Tibial artery (tissue), 4 donors: ENCODE data around the gene NLK.
"Not testable (repeated sequence)": the region's sequence is repeated elsewhere in the genome, so short reads cannot be mapped to it uniquely, and the experiment has no call there.

Experiments used
- DNase-seq, 2 donors: peaks; one replicate each; pipeline ENCODE4 v3.0.0-alpha.2; 2019
- H3K27ac ChIP-seq, 2 donors: fragments of 200-600 bp; sonication (generic) in 1 of 2; 1 replicate in 1 of 2; 2 replicates in 1 of 2; pipeline ENCODE4 v1.5.1; 2018 to 2019; ENCODE audit warnings: mild to moderate bottlenecking in 1 of 2
- H3K27me3 ChIP-seq, 2 donors: fragments of 200-600 bp; sonication (generic) in 1 of 2; one replicate each; pipeline versions ENCODE4 v1.5.1 to v1.6.0; 2016 to 2019
- H3K36me3 ChIP-seq, 3 donors: fragments of 200-600 bp; sonication (generic) in 2 of 3; one replicate each; pipeline ENCODE4 v1.5.1; 2016 to 2019; ENCODE audit warnings: mild to moderate bottlenecking in 2 of 3
- H3K4me1 ChIP-seq, 4 donors: fragments of 200-600 bp; sonication (generic) in 2 of 4; 1 replicate in 3 of 4; 2 replicates in 1 of 4; pipeline ENCODE4 v1.5.1; 2016 to 2019
- H3K4me3 ChIP-seq, 2 donors: fragments of 200-600 bp; sonication (generic) in 1 of 2; 1 replicate in 1 of 2; 2 replicates in 1 of 2; pipeline ENCODE4 v1.5.1; 2018 to 2019; ENCODE audit warnings: mild to moderate bottlenecking in 2 of 2
- H3K9me3 ChIP-seq, 3 donors: fragments of 200-600 bp; sonication (generic) in 1 of 3; one replicate each; pipeline ENCODE4 v1.5.1; 2016 to 2019
- CTCF ChIP-seq, 2 experiments: fragments of 200-600 bp in 1 of 2; fragments of 450-650 bp in 1 of 2; IDR thresholded peaks; one replicate each; pipeline ENCODE4 v1.5.1; 2017 to 2019; ENCODE audit warnings: antibody characterized with exemption in 2 of 2, mild to moderate bottlenecking in 1 of 2, moderate library complexity in 1 of 2
- intact Hi-C: fragments of 100-400 bp; cut with DNase I; formaldehyde crosslinking; loops from one replicate; pipeline ENCODE4 v1.15.0; 2023; ENCODE audit warnings: low total_unique reads

NLK gene

GRCh38 chr17:28201315-28201714, 158.8 kb downstream of the NLK start:
- DNase-seq = no peak
- Histone ChIP-seq H3K4me1 (no peaks in the 10 kb centered on the region), H3K36me3 (peaks cover 11 to 14% (median 11%) of the 10 kb centered on the region in 3 donors), H3K9me3 (no peaks in the 10 kb centered on the region), H3K27ac (no peak overlapping the region), H3K4me3 (no peak overlapping the region), H3K27me3 (no peaks in the 10 kb centered on the region)
- TF ChIP-seq CTCF (IDR thresholded peaks at IDR 0.05) = no peak
- intact Hi-C loops = no loop called here

GRCh38 chr17:28204244-28204643, 161.8 kb downstream of the NLK start:
- no peak for DNase-seq
- Histone ChIP-seq H3K4me3 (no peak overlapping the region), H3K4me1 (no peaks in the 10 kb centered on the region), H3K36me3 (no peaks in the 10 kb centered on the region), H3K27ac (no peak overlapping the region), H3K27me3 (no peaks in the 10 kb centered on the region), H3K9me3 (no peaks in the 10 kb centered on the region)
- intact Hi-C loops = no loop called here
- no peak for TF ChIP-seq CTCF (IDR thresholded peaks at IDR 0.05)

- Histone ChIP-seq H3K27me3 (no peaks in the 10 kb centered on the region), H3K27ac (no peak overlapping the region), H3K4me3 (no peak overlapping the region), H3K4me1 (no peaks in the 10 kb centered on the region), H3K9me3 (no peaks in the 10 kb centered on the region), H3K36me3 (no peaks in the 10 kb centered on the region)
- TF ChIP-seq CTCF (IDR thresholded peaks at IDR 0.05) = no peak
- no peak for DNase-seq
- intact Hi-C loops = no loop called here
Observed at GRCh38 chr17:28204751-28205150, 162.3 kb downstream of the NLK start.

- intact Hi-C loops = no loop called here
- Histone ChIP-seq H3K36me3 (no peaks in the 10 kb centered on the region), H3K9me3 (no peaks in the 10 kb centered on the region), H3K4me3 (no peak overlapping the region), H3K4me1 (no peaks in the 10 kb centered on the region), H3K27me3 (no peaks in the 10 kb centered on the region), H3K27ac (no peak overlapping the region)
- DNase-seq = no peak
- TF ChIP-seq CTCF (IDR thresholded peaks at IDR 0.05) = no peak
Observed at GRCh38 chr17:28206292-28206691, 163.8 kb downstream of the NLK start.

GRCh38 chr17:28211811-28212210, 169.3 kb downstream of the NLK start:
- H3K4me3 ChIP-seq = no peak overlapping the region
- H3K27me3 ChIP-seq = no peaks in the 10 kb centered on the region
- no peak overlapping the region for H3K27ac ChIP-seq
- no peaks in the 10 kb centered on the region for H3K4me1 ChIP-seq
- peaks cover 0 to 3% (median 0%) of the 10 kb centered on the region in 3 donors for H3K9me3 ChIP-seq
- no peak for TF ChIP-seq CTCF (IDR thresholded peaks at IDR 0.05)
- DNase-seq = peak in 1 of 2 donors; percentile 23
- H3K36me3 ChIP-seq = no peaks in the 10 kb centered on the region
- intact Hi-C loops = no loop called here

GRCh38 chr17:28213578-28213977, 171.1 kb downstream of the NLK start:
- H3K9me3 ChIP-seq, H3K36me3 ChIP-seq, DNase-seq, intact Hi-C loops, H3K4me1 ChIP-seq, H3K4me3 ChIP-seq, H3K27me3 ChIP-seq, H3K27ac ChIP-seq: not testable (repeated sequence)
